ENCODE measurements around the gene CRB2.

- TF ChIP-seq CTCF (IDR thresholded peaks at IDR 0.05), result no peak
- no peak for TF ChIP-seq POLR2A (IDR thresholded peaks at IDR 0.05)
Observed at GRCh38 chr9:123326187-123326586, 29.8 kb upstream of the CRB2 start.
